Activated T-cell treated with anti-CD3 and anti-CD28 coated beads, Interleukin-2, amount 50 U/mL, for 4 hours (primary cell): ENCODE results near the gene NPHP4. TPM values are rescaled to one million over a fixed set of nuclear protein-coding genes. Genes with fewer than 3 reads are reported as not detected.

Experiments
- ATAC-seq, 2 donors: fragments of 200-7000 bp; cut with Tn5 transposase; one replicate each; pipeline ENCODE4 v1.10.0; 2021
- DNase-seq: peaks from one replicate; pipeline ENCODE4 v3.0.0-alpha.2; 2020
- H3K27me3 Mint-ChIP-seq: one replicate; pipeline ENCODE4 v1.8.0; 2021; ENCODE audit warnings: low read depth, mixed read lengths
- H3K36me3 Mint-ChIP-seq: one replicate; pipeline ENCODE4 v1.8.0; 2022; ENCODE audit warnings: mixed read lengths; ENCODE audit not compliant: insufficient read depth
- H3K4me1 Mint-ChIP-seq: one replicate; pipeline ENCODE4 v1.8.0; 2021; ENCODE audit warnings: low read depth, mixed read lengths
- H3K4me3 Mint-ChIP-seq: one replicate; pipeline ENCODE4 v1.8.0; 2021; ENCODE audit warnings: mild to moderate bottlenecking, moderate library complexity, mixed read lengths
- H3K9me3 Mint-ChIP-seq: one replicate; pipeline ENCODE4 v1.8.0; 2021; ENCODE audit warnings: mixed read lengths
- total RNA-seq, 3 donors: library from RNA; stranded (reverse); gene quantifications; one replicate each; pipeline ENCODE4 v1.2.1, GENCODE V29; 2021

NPHP4 gene
- total RNA-seq, 3 donors from 2014 or later, result 7.0 to 9.3 (median 7.1) TPM

- ATAC-seq (no peak), DNase-seq (no peak)
- Mint-ChIP-seq H3K36me3 (peaks cover 13% of the 10 kb centered on the region), H3K4me1 (no peaks in the 10 kb centered on the region), H3K9me3 (no peaks in the 10 kb centered on the region), H3K4me3 (no peak overlapping the region), H3K27me3 (no peaks in the 10 kb centered on the region)
Measured at GRCh38 chr1:5939271-5940170, 52.7 kb downstream of the NPHP4 start.

- no peaks in the 10 kb centered on the region for H3K9me3 Mint-ChIP-seq
- no peaks in the 10 kb centered on the region for H3K4me1 Mint-ChIP-seq
- no peak for DNase-seq
- peaks cover 14% of the 10 kb centered on the region for H3K36me3 Mint-ChIP-seq
- H3K4me3 Mint-ChIP-seq, result no peak overlapping the region
- no peak for ATAC-seq
- H3K27me3 Mint-ChIP-seq, result no peaks in the 10 kb centered on the region
Measured at GRCh38 chr1:5938101-5938646, 54.1 kb downstream of the NPHP4 start.

- Mint-ChIP-seq H3K9me3 (no peaks in the 10 kb centered on the region), H3K4me3 (no peak overlapping the region), H3K36me3 (peaks cover 22% of the 10 kb centered on the region), H3K4me1 (no peaks in the 10 kb centered on the region), H3K27me3 (no peaks in the 10 kb centered on the region)
- DNase-seq (no peak), ATAC-seq (no peak)
Measured at GRCh38 chr1:5937373-5937857, 54.8 kb downstream of the NPHP4 start.

- ATAC-seq (no peak), DNase-seq (no peak)
- Mint-ChIP-seq H3K36me3 (peaks cover 27% of the 10 kb centered on the region), H3K4me1 (no peaks in the 10 kb centered on the region), H3K27me3 (no peaks in the 10 kb centered on the region), H3K4me3 (no peak overlapping the region), H3K9me3 (no peaks in the 10 kb centered on the region)
Measured at GRCh38 chr1:5936621-5937372, 55.4 kb downstream of the NPHP4 start.

GRCh38 chr1:5936126-5936525 lies 56.1 kb downstream of the NPHP4 start:
- Mint-ChIP-seq H3K4me3 (no peak overlapping the region), H3K27me3 (no peaks in the 10 kb centered on the region), H3K9me3 (no peaks in the 10 kb centered on the region), H3K36me3 (peaks cover 27% of the 10 kb centered on the region), H3K4me1 (no peaks in the 10 kb centered on the region)
- no peak for DNase-seq
- ATAC-seq, result no peak

GRCh38 chr1:5935026-5935425 lies 57.2 kb downstream of the NPHP4 start:
- no peak overlapping the region for H3K4me3 Mint-ChIP-seq
- H3K9me3 Mint-ChIP-seq, result no peaks in the 10 kb centered on the region
- ATAC-seq (no peak), DNase-seq (no peak)
- no peaks in the 10 kb centered on the region for H3K27me3 Mint-ChIP-seq
- no peaks in the 10 kb centered on the region for H3K4me1 Mint-ChIP-seq
- H3K36me3 Mint-ChIP-seq, result peaks cover 32% of the 10 kb centered on the region

GRCh38 chr1:5934058-5934884 lies 58.0 kb downstream of the NPHP4 start:
- no peaks in the 10 kb centered on the region for H3K27me3 Mint-ChIP-seq
- no peaks in the 10 kb centered on the region for H3K9me3 Mint-ChIP-seq
- no peak overlapping the region for H3K4me3 Mint-ChIP-seq
- DNase-seq (no peak), ATAC-seq (no peak)
- H3K36me3 Mint-ChIP-seq, result peaks cover 32% of the 10 kb centered on the region
- H3K4me1 Mint-ChIP-seq, result no peaks in the 10 kb centered on the region

GRCh38 chr1:5933676-5934057 lies 58.6 kb downstream of the NPHP4 start:
- no peaks in the 10 kb centered on the region for H3K9me3 Mint-ChIP-seq
- no peak overlapping the region for H3K4me3 Mint-ChIP-seq
- no peaks in the 10 kb centered on the region for H3K4me1 Mint-ChIP-seq
- no peaks in the 10 kb centered on the region for H3K27me3 Mint-ChIP-seq
- no peak for DNase-seq
- ATAC-seq, result no peak
- peaks cover 32% of the 10 kb centered on the region for H3K36me3 Mint-ChIP-seq

GRCh38 chr1:5933050-5933449 lies 59.2 kb downstream of the NPHP4 start:
- Mint-ChIP-seq H3K27me3 (no peaks in the 10 kb centered on the region), H3K36me3 (peaks cover 32% of the 10 kb centered on the region), H3K4me1 (no peaks in the 10 kb centered on the region), H3K9me3 (no peaks in the 10 kb centered on the region), H3K4me3 (no peak overlapping the region)
- ATAC-seq, result no peak
- no peak for DNase-seq

GRCh38 chr1:5928714-5929400 lies 63.4 kb downstream of the NPHP4 start:
- H3K4me3 Mint-ChIP-seq, result no peak overlapping the region
- peaks cover 40% of the 10 kb centered on the region for H3K36me3 Mint-ChIP-seq
- no peaks in the 10 kb centered on the region for H3K27me3 Mint-ChIP-seq
- peaks cover 3% of the 10 kb centered on the region for H3K9me3 Mint-ChIP-seq
- ATAC-seq, result no peak
- no peak for DNase-seq
- H3K4me1 Mint-ChIP-seq, result no peaks in the 10 kb centered on the region

GRCh38 chr1:5927506-5928370 lies 64.5 kb downstream of the NPHP4 start:
- no peak for ATAC-seq
- Mint-ChIP-seq H3K4me1 (no peaks in the 10 kb centered on the region), H3K36me3 (peaks cover 40% of the 10 kb centered on the region), H3K27me3 (no peaks in the 10 kb centered on the region), H3K4me3 (no peak overlapping the region), H3K9me3 (peaks cover 5% of the 10 kb centered on the region)
- no peak for DNase-seq

- Mint-ChIP-seq H3K36me3 (peaks cover 32% of the 10 kb centered on the region), H3K27me3 (no peaks in the 10 kb centered on the region), H3K4me1 (no peaks in the 10 kb centered on the region), H3K9me3 (peaks cover 5% of the 10 kb centered on the region), H3K4me3 (no peak overlapping the region)
- no peak for ATAC-seq
- DNase-seq, result no peak
Measured at GRCh38 chr1:5926686-5927435, 65.4 kb downstream of the NPHP4 start.
